ENCODE measurements around the gene SERGEF.

SERGEF gene

GRCh38 chr11:17986007-17986710 is 26.7 kb downstream of the SERGEF start:
- H3K9me3 ChIP-seq (ENCODE audit: severe bottlenecking) = no peaks in the 10 kb centered on the region
- no peak overlapping the region for H3K4me3 ChIP-seq (ENCODE audit: low read depth, low read length)
- no peak for TF ChIP-seq CTCF (IDR thresholded peaks at IDR 0.05; ENCODE audit: low read depth, low read length)
- H3K36me3 ChIP-seq = peaks cover 79% of the 10 kb centered on the region
- no peaks in the 10 kb centered on the region for H3K27me3 ChIP-seq (ENCODE audit: insufficient read depth, low read depth, severe bottlenecking)
- no peak for DNase-seq
- H3K27ac ChIP-seq = no peak overlapping the region

GRCh38 chr11:17985517-17985916 is 27.3 kb downstream of the SERGEF start:
- Histone ChIP-seq H3K27me3 (ENCODE audit: insufficient read depth, low read depth, severe bottlenecking) (no peaks in the 10 kb centered on the region), H3K4me3 (ENCODE audit: low read depth, low read length) (no peak overlapping the region), H3K27ac (no peak overlapping the region), H3K9me3 (ENCODE audit: severe bottlenecking) (no peaks in the 10 kb centered on the region), H3K36me3 (peaks cover 79% of the 10 kb centered on the region)
- TF ChIP-seq CTCF (IDR thresholded peaks at IDR 0.05; ENCODE audit: low read depth, low read length) = no peak
- no peak for DNase-seq

GRCh38 chr11:17983569-17983968 is 29.3 kb downstream of the SERGEF start:
- DNase-seq = no peak
- Histone ChIP-seq H3K36me3 (peaks cover 68% of the 10 kb centered on the region), H3K4me3 (ENCODE audit: low read depth, low read length) (no peak overlapping the region), H3K27ac (no peak overlapping the region), H3K9me3 (ENCODE audit: severe bottlenecking) (no peaks in the 10 kb centered on the region), H3K27me3 (ENCODE audit: insufficient read depth, low read depth, severe bottlenecking) (no peaks in the 10 kb centered on the region)
- no peak for TF ChIP-seq CTCF (IDR thresholded peaks at IDR 0.05; ENCODE audit: low read depth, low read length)

GRCh38 chr11:17979770-17980371 is 33.0 kb downstream of the SERGEF start:
- H3K4me3 ChIP-seq (ENCODE audit: low read depth, low read length) = no peak overlapping the region
- no peaks in the 10 kb centered on the region for H3K9me3 ChIP-seq (ENCODE audit: severe bottlenecking)
- no peaks in the 10 kb centered on the region for H3K27me3 ChIP-seq (ENCODE audit: insufficient read depth, low read depth, severe bottlenecking)
- TF ChIP-seq CTCF (IDR thresholded peaks at IDR 0.05; ENCODE audit: low read depth, low read length) = peak; percentile 87
- H3K27ac ChIP-seq = no peak overlapping the region
- DNase-seq = peak; percentile 39
- H3K36me3 ChIP-seq = peaks cover 42% of the 10 kb centered on the region

GRCh38 chr11:17978553-17979287 is 34.1 kb downstream of the SERGEF start:
- Histone ChIP-seq H3K36me3 (peaks cover 35% of the 10 kb centered on the region), H3K27me3 (ENCODE audit: insufficient read depth, low read depth, severe bottlenecking) (no peaks in the 10 kb centered on the region), H3K4me3 (ENCODE audit: low read depth, low read length) (no peak overlapping the region), H3K9me3 (ENCODE audit: severe bottlenecking) (no peaks in the 10 kb centered on the region), H3K27ac (no peak overlapping the region)
- peak; percentile 93 for TF ChIP-seq CTCF (IDR thresholded peaks at IDR 0.05; ENCODE audit: low read depth, low read length)
- peak; percentile 66 for DNase-seq

All from WERI-Rb-1 (cell line).